GM21737 (cell line): ENCODE measurements around the gene CCDC13.

Experiments used
- ATAC-seq: cut with Tn5 transposase; IDR thresholded peaks from one replicate; pipeline ENCODE4 v1.9.1; 2021; ENCODE audit warnings: mild to moderate bottlenecking, moderate library complexity; ENCODE audit not compliant: unreplicated experiment

Gene CCDC13

GRCh38 chr3:42753757-42754156 lies 19.3 kb downstream of the CCDC13 start:
- ATAC-seq, result no peak

- no peak for ATAC-seq
Measured at GRCh38 chr3:42752961-42753360, 20.1 kb downstream of the CCDC13 start.

- ATAC-seq, result no peak
Measured at GRCh38 chr3:42752441-42752840, 20.6 kb downstream of the CCDC13 start.

- no peak for ATAC-seq
Measured at GRCh38 chr3:42751609-42752008, 21.4 kb downstream of the CCDC13 start.

GRCh38 chr3:42750834-42751233 lies 22.2 kb downstream of the CCDC13 start:
- ATAC-seq, result no peak

GRCh38 chr3:42749753-42750231 lies 23.3 kb downstream of the CCDC13 start:
- no peak for ATAC-seq

- no peak for ATAC-seq
Measured at GRCh38 chr3:42749025-42749752, 23.9 kb downstream of the CCDC13 start.

- ATAC-seq, result no peak
Measured at GRCh38 chr3:42747581-42747980, 25.5 kb downstream of the CCDC13 start.

GRCh38 chr3:42746455-42747450 lies 26.3 kb downstream of the CCDC13 start:
- ATAC-seq, result no peak

- no peak for ATAC-seq
Measured at GRCh38 chr3:42745776-42746454, 27.1 kb downstream of the CCDC13 start.

- no peak for ATAC-seq
Measured at GRCh38 chr3:42745291-42745745, 27.7 kb downstream of the CCDC13 start.

GRCh38 chr3:42743204-42743995 lies 29.7 kb downstream of the CCDC13 start:
- no peak for ATAC-seq

GRCh38 chr3:42742688-42743087 lies 30.4 kb downstream of the CCDC13 start:
- ATAC-seq, result no peak

- no peak for ATAC-seq
Measured at GRCh38 chr3:42742259-42742658, 30.8 kb downstream of the CCDC13 start.

- no peak for ATAC-seq
Measured at GRCh38 chr3:42741796-42742195, 31.3 kb downstream of the CCDC13 start.

GRCh38 chr3:42739401-42740158 lies 33.5 kb downstream of the CCDC13 start:
- ATAC-seq, result no peak

- no peak for ATAC-seq
Measured at GRCh38 chr3:42736531-42736930, 36.5 kb downstream of the CCDC13 start.

- ATAC-seq, result no peak
Measured at GRCh38 chr3:42736081-42736480, 37.0 kb downstream of the CCDC13 start.

- ATAC-seq, result no peak
Measured at GRCh38 chr3:42735615-42736014, 37.4 kb downstream of the CCDC13 start.

GRCh38 chr3:42735019-42735418 lies 38.0 kb downstream of the CCDC13 start:
- no peak for ATAC-seq
